GM19452 (cell line): ENCODE data around the gene TBC1D19.
A peak's percentile ranks its signal among the peaks of the same experiment; 100 is the strongest.
"Not testable (repeated sequence)": the region's sequence is repeated elsewhere in the genome, so short reads cannot be mapped to it uniquely, and the experiment has no call there.

Source experiments
- ATAC-seq: cut with Tn5 transposase; IDR thresholded peaks from one replicate; pipeline ENCODE4 v1.9.1; 2021; ENCODE audit not compliant: unreplicated experiment

TBC1D19 gene

GRCh38 chr4:26583865-26584652, at the start of gene TBC1D19:
Gene TBC1D19 (plus strand): TSS chr4:26584084. CDS start chr4:26584194, 110 bp downstream.
- ATAC-seq: peak; percentile 99

GRCh38 chr4:26542991-26543390, 40.9 kb upstream of the TBC1D19 start:
- no peak for ATAC-seq

- no peak for ATAC-seq
Observed at GRCh38 chr4:26544421-26544820, 39.5 kb upstream of the TBC1D19 start.

- not testable (repeated sequence) for ATAC-seq
Observed at GRCh38 chr4:26548379-26548778, 35.5 kb upstream of the TBC1D19 start.

- ATAC-seq: no peak
Observed at GRCh38 chr4:26557164-26557563, 26.7 kb upstream of the TBC1D19 start.

GRCh38 chr4:26558166-26558895, 25.6 kb upstream of the TBC1D19 start:
- ATAC-seq: no peak

GRCh38 chr4:26566133-26566532, 17.8 kb upstream of the TBC1D19 start:
- ATAC-seq: no peak

GRCh38 chr4:26568446-26568994, 15.4 kb upstream of the TBC1D19 start:
- ATAC-seq: no peak

GRCh38 chr4:26570596-26570995, 13.3 kb upstream of the TBC1D19 start:
- ATAC-seq: no peak

- no peak for ATAC-seq
Observed at GRCh38 chr4:26573389-26573794, 10.5 kb upstream of the TBC1D19 start.

GRCh38 chr4:26574563-26574962, 9.3 kb upstream of the TBC1D19 start:
- no peak for ATAC-seq

GRCh38 chr4:26576231-26576739, 7.6 kb upstream of the TBC1D19 start:
- ATAC-seq: no peak

- no peak for ATAC-seq
Observed at GRCh38 chr4:26577066-26577465, 6.8 kb upstream of the TBC1D19 start.

GRCh38 chr4:26579169-26579568, 4.7 kb upstream of the TBC1D19 start:
- no peak for ATAC-seq

GRCh38 chr4:26581341-26581740, 2.5 kb upstream of the TBC1D19 start:
- not testable (repeated sequence) for ATAC-seq

GRCh38 chr4:26583538-26583864, 383 bp upstream of the TBC1D19 start:
- ATAC-seq: peak; percentile 56

GRCh38 chr4:26584725-26585124, 841 bp downstream of the TBC1D19 start:
- no peak for ATAC-seq

- no peak for ATAC-seq
Observed at GRCh38 chr4:26589705-26590104, 5.8 kb downstream of the TBC1D19 start.

GRCh38 chr4:26590639-26591038, 6.8 kb downstream of the TBC1D19 start:
- ATAC-seq: no peak

GRCh38 chr4:26593557-26593956, 9.7 kb downstream of the TBC1D19 start:
- ATAC-seq: not testable (repeated sequence)

GRCh38 chr4:26594371-26594770, 10.5 kb downstream of the TBC1D19 start:
- no peak for ATAC-seq

GRCh38 chr4:26594778-26595177, 10.9 kb downstream of the TBC1D19 start:
- ATAC-seq: no peak
